A549 (cell line): ENCODE data around the gene RAD50. TPM values are rescaled to one million over a fixed set of nuclear protein-coding genes. Genes with fewer than 3 reads are reported as not detected.

Source experiments
- ATAC-seq, 2 experiments: fragments of 200-7000 bp in 1 of 2; fragments of >200 bp in 1 of 2; cut with Nextera tagmentation in 1 of 2; cut with Tn5 transposase in 1 of 2; 3 replicates each; pipeline versions ENCODE4 v1.8.0 to v1.9.1; 2018 to 2020; ENCODE audit warnings: mild to moderate bottlenecking in 1 of 2, moderate library complexity in 1 of 2
- CTCF ChIA-PET: fragments of 300-600 bp; sonication (Branson Sonifier 250); formaldehyde crosslinking; extraction: SDS; loops from one replicate; lab custom pipeline; 2021; ENCODE audit warnings: antibody characterized with exemption, inconsistent platforms; lab: Yijun Ruan, JAX
- POLR2A ChIA-PET: fragments of 350-600 bp; formaldehyde crosslinking; extraction: SDS; loops from one replicate; lab custom pipeline; 2021; ENCODE audit warnings: antibody characterized with exemption, inconsistent platforms; lab: Yijun Ruan, JAX
- DNase-seq, 2 experiments: peaks; one replicate each; pipeline versions ENCODE4 v3.0.0 to v3.0.0-alpha.2; 2011 to 2016; ENCODE audit warnings: low read depth in 1 of 2, low spot score in 1 of 2
- FAIRE-seq: peaks from 2 replicates; lab custom pipeline; 2011; peaks lifted over from hg19 to GRCh38; lab: Jason Lieb, UNC
- H3K27ac ChIP-seq, 2 experiments: fragments of >200 bp; sonication (Bioruptor Twin); formaldehyde crosslinking; 3 replicates each; pipeline ENCODE4 v1.5.1; 2016 to 2017
- H3K4me1 ChIP-seq: fragments of >200 bp; sonication (Bioruptor Twin); formaldehyde crosslinking; 3 replicates; pipeline ENCODE4 v1.6.1; 2016
- H3K4me2 ChIP-seq: fragments of >200 bp; sonication (Bioruptor Twin); formaldehyde crosslinking; 3 replicates; pipeline ENCODE4 v1.6.1; 2016
- H3K4me3 ChIP-seq: fragments of >200 bp; sonication (Bioruptor Twin); formaldehyde crosslinking; 3 replicates; pipeline ENCODE4 v1.5.1; 2016
- H3K9me3 ChIP-seq: fragments of >200 bp; sonication (Bioruptor Twin); formaldehyde crosslinking; 3 replicates; pipeline ENCODE4 v1.6.1; 2016
- CBX2 ChIP-seq: fragments of 200-600 bp; sonication (generic); IDR thresholded peaks from 2 replicates; pipeline ENCODE4 v1.6.1; 2016; ENCODE audit warnings: low read depth, mild to moderate bottlenecking, borderline replicate concordance
- CEBPB ChIP-seq, 2 experiments: fragments of >200 bp in 1 of 2; sonication (Bioruptor Twin) in 1 of 2; formaldehyde crosslinking in 1 of 2; IDR thresholded peaks; 2 replicates each; pipeline ENCODE4 v1.6.1; 2012 to 2016
- EP300 ChIP-seq, 2 experiments: fragments of >200 bp; sonication (Bioruptor Twin); formaldehyde crosslinking; IDR thresholded peaks; 2 replicates in 1 of 2; 3 replicates in 1 of 2; pipeline ENCODE4 v1.6.1; 2016 to 2017
- ESRRA ChIP-seq: fragments of 150-350 bp; IDR thresholded peaks from 2 replicates; pipeline ENCODE4 v1.6.1; 2014; ENCODE audit warnings: mild to moderate bottlenecking, low read length, borderline replicate concordance
- HDAC2 ChIP-seq: fragments of 200-600 bp; sonication (generic); IDR thresholded peaks from 2 replicates; pipeline ENCODE4 v1.6.1; 2016
- HOXB13 ChIP-seq: fragments of 250-450 bp; sonication (Bioruptor Pico); IDR thresholded peaks from 2 replicates; pipeline ENCODE4 v1.5.0; 2020; ENCODE audit warnings: low read depth, mild to moderate bottlenecking, moderate library complexity
- HOXB5 ChIP-seq: fragments of 250-450 bp; sonication (Bioruptor Pico); IDR thresholded peaks from 2 replicates; pipeline ENCODE4 v1.5.0; 2020; ENCODE audit warnings: mild to moderate bottlenecking, moderate library complexity
- KDM5A ChIP-seq: fragments of 200-600 bp; sonication (generic); IDR thresholded peaks from 2 replicates; pipeline ENCODE4 v1.6.1; 2016; ENCODE audit warnings: antibody characterized with exemption, mild to moderate bottlenecking
- MAZ ChIP-seq: fragments of 150-350 bp; IDR thresholded peaks from 2 replicates; pipeline ENCODE4 v1.6.1; 2014; ENCODE audit warnings: antibody characterized with exemption, low read depth, low read length, borderline replicate concordance
- NR3C1 ChIP-seq: fragments of >200 bp; sonication (Bioruptor Twin); formaldehyde crosslinking; IDR thresholded peaks from 3 replicates; pipeline ENCODE4 v1.6.1; 2017
- PHF8 ChIP-seq: fragments of 200-600 bp; sonication (generic); IDR thresholded peaks from 2 replicates; pipeline ENCODE4 v1.6.1; 2016; ENCODE audit warnings: low read depth, mild to moderate bottlenecking, antibody characterized with exemption, moderate library complexity, borderline replicate concordance
- POLR2A ChIP-seq: IDR thresholded peaks from 2 replicates; pipeline ENCODE4 v1.6.1; 2012; ENCODE audit warnings: mild to moderate bottlenecking, low read length
- RARB ChIP-seq: fragments of 250-450 bp; sonication (Bioruptor Pico); IDR thresholded peaks from 2 replicates; pipeline ENCODE4 v1.8.0; 2021; ENCODE audit warnings: mild to moderate bottlenecking, moderate library complexity
- RFX5 ChIP-seq: fragments of 450-650 bp; IDR thresholded peaks from 2 replicates; pipeline ENCODE4 v1.7.1; 2014; ENCODE audit warnings: antibody characterized with exemption, mild to moderate bottlenecking, moderate library complexity
- SMC3 ChIP-seq: fragments of >200 bp; sonication (Bioruptor Twin); formaldehyde crosslinking; IDR thresholded peaks from 3 replicates; pipeline ENCODE4 v1.6.1; 2018; ENCODE audit warnings: inconsistent platforms
- ZSCAN20 ChIP-seq: fragments of 250-450 bp; sonication (Bioruptor Pico); IDR thresholded peaks from 2 replicates; pipeline ENCODE4 v1.8.0; 2022; ENCODE audit warnings: mild to moderate bottlenecking, moderate library complexity
- WGBS: methylation state at CpG from one replicate; pipeline ENCODE4 v1.1.6; 2017; ENCODE audit errors: missing lambda C conversion rate; 5-methylcytosine and 5-hydroxymethylcytosine counted together
- polyA plus RNA-seq, 4 experiments: library from polyadenylated mRNA; depleted of rRNA in 3 of 4; stranded (reverse); fragments of >200 nt; fragmentation: RNase III in 1 of 4; extraction: RNeasy Plus Mini Kit Qiagen cat#74134 plus additional on column Dnase treatment in 1 of 4; gene quantifications; 2 replicates in 3 of 4; 3 replicates in 1 of 4; pipeline ENCODE4 v1.2.3, GENCODE V29; 2011 to 2017
- TF ChIP-seq, protein P1 (sequence below): IDR thresholded peaks from 2 replicates; pipeline ENCODE4 v1.6.1; 2012
- TF ChIP-seq, protein P2 (sequence below): IDR thresholded peaks from 2 replicates; pipeline ENCODE4 v1.6.1; 2012
- TF ChIP-seq, protein P3 (sequence below): fragments of >200 bp; sonication (Bioruptor Twin); formaldehyde crosslinking; IDR thresholded peaks from 3 replicates; pipeline ENCODE4 v1.6.1; 2016
- TF ChIP-seq, protein P4 (sequence below): IDR thresholded peaks from 2 replicates; pipeline ENCODE4 v1.6.1; 2012; ENCODE audit warnings: low read depth, borderline replicate concordance
- TF ChIP-seq, protein P5 (sequence below): fragments of 150-350 bp; IDR thresholded peaks from 2 replicates; pipeline ENCODE4 v1.6.1; 2014; ENCODE audit warnings: low read depth, mild to moderate bottlenecking, low read length

The RAD50 gene
- polyA plus RNA-seq, 2 of the 4 experiments (the other 2 are of a cell fraction), result 39.6 to 81.5 TPM

DNA sequence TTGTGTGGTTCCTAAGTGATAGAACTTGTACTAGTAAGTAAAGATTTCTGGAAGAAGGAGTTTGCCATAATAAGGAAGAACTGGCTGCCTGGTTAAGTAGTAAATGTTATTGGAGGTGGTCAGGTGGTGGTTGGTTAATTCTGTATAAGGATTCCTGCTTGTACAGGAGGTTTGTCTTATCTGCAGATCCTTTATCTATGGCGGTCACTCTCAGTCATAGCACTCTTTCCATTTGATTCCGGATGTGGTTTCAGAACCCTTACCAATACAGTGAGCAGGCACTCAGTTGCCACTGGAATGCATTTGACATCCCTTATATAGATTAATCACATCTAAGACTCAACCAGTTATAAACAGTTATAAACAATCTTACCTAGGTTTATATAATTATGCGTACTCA lies 50.3 kb downstream of the RAD50 start:
- Histone ChIP-seq H3K4me3 (no peak overlapping the region), H3K27ac (no peak overlapping the region), H3K9me3 (no peaks in the 10 kb centered on the region), H3K4me2 (no peak overlapping the region), H3K4me1 (no peaks in the 10 kb centered on the region)
- POLR2A ChIA-PET, result no interaction called here
- no peak for FAIRE-seq
- CTCF ChIA-PET, result interaction anchor here (0.9 kb wide), 1 partner anchor 15 kb away, joined by 3 read pairs; no protein-coding TSS in a partner anchor
- no peak for ATAC-seq
- TF ChIP-seq PHF8, result no peak
- TF ChIP-seq, protein P1, sequence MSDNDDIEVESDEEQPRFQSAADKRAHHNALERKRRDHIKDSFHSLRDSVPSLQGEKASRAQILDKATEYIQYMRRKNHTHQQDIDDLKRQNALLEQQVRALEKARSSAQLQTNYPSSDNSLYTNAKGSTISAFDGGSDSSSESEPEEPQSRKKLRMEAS, result no peak
- TF ChIP-seq RFX5, result no peak
- no peak for TF ChIP-seq CBX2
- no peak for TF ChIP-seq RARB
- TF ChIP-seq EP300 (IDR thresholded peaks at IDR 0.05), result no peak
- TF ChIP-seq, protein P2, sequence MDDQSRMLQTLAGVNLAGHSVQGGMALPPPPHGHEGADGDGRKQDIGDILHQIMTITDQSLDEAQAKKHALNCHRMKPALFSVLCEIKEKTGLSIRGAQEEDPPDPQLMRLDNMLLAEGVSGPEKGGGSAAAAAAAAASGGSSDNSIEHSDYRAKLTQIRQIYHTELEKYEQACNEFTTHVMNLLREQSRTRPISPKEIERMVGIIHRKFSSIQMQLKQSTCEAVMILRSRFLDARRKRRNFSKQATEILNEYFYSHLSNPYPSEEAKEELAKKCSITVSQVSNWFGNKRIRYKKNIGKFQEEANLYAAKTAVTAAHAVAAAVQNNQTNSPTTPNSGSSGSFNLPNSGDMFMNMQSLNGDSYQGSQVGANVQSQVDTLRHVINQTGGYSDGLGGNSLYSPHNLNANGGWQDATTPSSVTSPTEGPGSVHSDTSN, result no peak
- no peak for TF ChIP-seq NR3C1
- TF ChIP-seq, protein P3, sequence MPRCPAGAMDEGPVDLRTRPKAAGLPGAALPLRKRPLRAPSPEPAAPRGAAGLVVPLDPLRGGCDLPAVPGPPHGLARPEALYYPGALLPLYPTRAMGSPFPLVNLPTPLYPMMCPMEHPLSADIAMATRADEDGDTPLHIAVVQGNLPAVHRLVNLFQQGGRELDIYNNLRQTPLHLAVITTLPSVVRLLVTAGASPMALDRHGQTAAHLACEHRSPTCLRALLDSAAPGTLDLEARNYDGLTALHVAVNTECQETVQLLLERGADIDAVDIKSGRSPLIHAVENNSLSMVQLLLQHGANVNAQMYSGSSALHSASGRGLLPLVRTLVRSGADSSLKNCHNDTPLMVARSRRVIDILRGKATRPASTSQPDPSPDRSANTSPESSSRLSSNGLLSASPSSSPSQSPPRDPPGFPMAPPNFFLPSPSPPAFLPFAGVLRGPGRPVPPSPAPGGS, result no peak
- no peak for TF ChIP-seq POLR2A
- TF ChIP-seq, protein P4, sequence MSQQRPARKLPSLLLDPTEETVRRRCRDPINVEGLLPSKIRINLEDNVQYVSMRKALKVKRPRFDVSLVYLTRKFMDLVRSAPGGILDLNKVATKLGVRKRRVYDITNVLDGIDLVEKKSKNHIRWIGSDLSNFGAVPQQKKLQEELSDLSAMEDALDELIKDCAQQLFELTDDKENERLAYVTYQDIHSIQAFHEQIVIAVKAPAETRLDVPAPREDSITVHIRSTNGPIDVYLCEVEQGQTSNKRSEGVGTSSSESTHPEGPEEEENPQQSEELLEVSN, result no peak
- no peak for TF ChIP-seq ESRRA
- no peak for TF ChIP-seq HOXB13 (CRISPR knock-in tag)
- WGBS, result 96% methylated on average over 3 of the region's 3 CpGs
- no peak for DNase-seq

DNA sequence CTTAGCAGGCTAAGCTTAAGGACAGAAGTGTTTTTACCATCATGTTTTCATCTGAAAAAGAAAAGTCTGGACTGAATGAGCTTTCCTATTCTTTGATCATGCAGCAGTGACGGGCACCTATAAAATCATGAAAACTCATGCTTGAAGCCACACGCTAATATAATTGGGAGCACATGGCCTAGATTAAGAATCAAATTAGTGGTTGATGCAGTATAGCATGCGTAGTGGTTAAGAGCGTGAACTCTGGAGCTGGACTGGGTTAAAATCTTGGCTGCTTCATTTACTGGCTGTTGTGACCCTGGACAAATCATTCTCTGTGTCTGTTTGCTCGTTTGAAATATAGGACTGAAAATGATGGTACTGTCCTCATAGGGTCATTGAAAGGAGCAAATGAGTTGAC lies 51.3 kb downstream of the RAD50 start:
- no peaks in the 10 kb centered on the region for H3K4me1 ChIP-seq
- FAIRE-seq, result no peak
- no peak overlapping the region for H3K27ac ChIP-seq
- H3K4me3 ChIP-seq, result no peak overlapping the region
- H3K9me3 ChIP-seq, result no peaks in the 10 kb centered on the region
- CTCF ChIA-PET, result no interaction called here
- DNase-seq, result no peak
- POLR2A ChIA-PET, result no interaction called here
- no peak overlapping the region for H3K4me2 ChIP-seq
- no peak for ATAC-seq
- TF ChIP-seq RARB (no peak), KDM5A (no peak), MAZ (no peak)
- TF ChIP-seq, all 56 proteins: peak for 0
- WGBS, result 82% methylated on average over 5 of the region's 5 CpGs

DNA sequence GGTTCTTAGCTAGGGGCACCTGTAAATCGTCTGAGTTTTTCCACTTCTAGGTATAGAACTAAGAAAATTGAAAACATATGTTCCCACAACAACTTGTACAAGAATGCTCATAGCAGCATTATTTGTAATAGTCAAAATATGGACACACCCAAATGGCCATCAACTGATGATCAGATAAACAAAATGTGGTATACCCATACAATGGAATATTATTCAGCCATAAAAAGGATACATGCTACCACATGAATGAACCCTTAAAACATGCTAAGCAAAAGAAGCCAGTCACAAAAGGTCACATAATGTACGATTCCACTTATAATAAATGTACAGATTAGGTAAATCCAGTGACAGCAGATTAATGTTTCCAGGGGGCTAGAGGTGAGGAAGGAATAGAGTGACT lies 55.2 kb downstream of the RAD50 start:
- Histone ChIP-seq H3K27ac (no peak overlapping the region), H3K4me2 (no peak overlapping the region), H3K4me1 (no peaks in the 10 kb centered on the region), H3K9me3 (no peaks in the 10 kb centered on the region), H3K4me3 (no peak overlapping the region)
- no peak for TF ChIP-seq CEBPB (IDR thresholded peaks at IDR 0.05)
- no peak for TF ChIP-seq HOXB13 (CRISPR knock-in tag)
- no peak for TF ChIP-seq ZSCAN20 (CRISPR knock-in tag)
- no peak for TF ChIP-seq HOXB5 (CRISPR knock-in tag)
- TF ChIP-seq, protein P5, sequence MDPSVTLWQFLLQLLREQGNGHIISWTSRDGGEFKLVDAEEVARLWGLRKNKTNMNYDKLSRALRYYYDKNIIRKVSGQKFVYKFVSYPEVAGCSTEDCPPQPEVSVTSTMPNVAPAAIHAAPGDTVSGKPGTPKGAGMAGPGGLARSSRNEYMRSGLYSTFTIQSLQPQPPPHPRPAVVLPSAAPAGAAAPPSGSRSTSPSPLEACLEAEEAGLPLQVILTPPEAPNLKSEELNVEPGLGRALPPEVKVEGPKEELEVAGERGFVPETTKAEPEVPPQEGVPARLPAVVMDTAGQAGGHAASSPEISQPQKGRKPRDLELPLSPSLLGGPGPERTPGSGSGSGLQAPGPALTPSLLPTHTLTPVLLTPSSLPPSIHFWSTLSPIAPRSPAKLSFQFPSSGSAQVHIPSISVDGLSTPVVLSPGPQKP, result no peak
- no peak for TF ChIP-seq SMC3
- TF ChIP-seq RARB, result no peak
- TF ChIP-seq HDAC2, result 0 out of 2 replicates have a peak, but pooled peaks have one; percentile 31
- ChIA-PET POLR2A (no interaction called here), CTCF (interaction anchor here (1.0 kb wide), 1 partner anchor 19 kb away, joined by 3 read pairs; no protein-coding TSS in a partner anchor)
- 81% methylated on average over 2 of the region's 2 CpGs for WGBS
- FAIRE-seq (no peak), DNase-seq (no peak), ATAC-seq (no peak)
